Measurements from ENCODE around the gene HYAL3. TPM values are rescaled to one million over a fixed set of nuclear protein-coding genes. Genes with fewer than 3 reads are reported as not detected.

The HYAL3 gene
- total and polyA plus RNA-seq, 2 of the 13 experiments (the other 11 are each of a cell fraction or from before 2014, with no cell fraction given), result 5.5 to 10.4 TPM

- TF ChIP-seq MIXL1 (CRISPR knock-in tag; IDR thresholded peaks at IDR 0.05) (0 out of 2 replicates have a peak, but pooled peaks have one; percentile 35), RFXANK (CRISPR knock-in tag; IDR thresholded peaks at IDR 0.05) (peak; percentile 47; the same call in 1 of the 2 replicates), ZBTB14 (CRISPR knock-in tag; IDR thresholded peaks at IDR 0.05) (peak; percentile 79), AHR (CRISPR knock-in tag; IDR thresholded peaks at IDR 0.05) (no peak), CHD2 (IDR thresholded peaks at IDR 0.05; ENCODE audit: low read depth, low read length) (peak; percentile 74; the same call in 1 of the 2 replicates), MAFK (conservative IDR thresholded peaks at IDR 0.05 in 1 of 2, IDR thresholded peaks at IDR 0.05 in 1 of 2; ENCODE audit: low read length in 2 of 2) (no peak), ZNF543 (CRISPR knock-in tag; IDR thresholded peaks at IDR 0.05) (no peak), GATAD2A (CRISPR knock-in tag; IDR thresholded peaks at IDR 0.05) (no peak; the same call in 1 of the 2 replicates), HOXA9 (CRISPR knock-in tag; IDR thresholded peaks at IDR 0.05; ENCODE audit: borderline replicate concordance) (no peak), NCOR1 (IDR thresholded peaks at IDR 0.05; ENCODE audit: borderline replicate concordance, low read length) (peak; percentile 51; the same call in 1 of the 2 replicates), ZNF605 (CRISPR knock-in tag; IDR thresholded peaks at IDR 0.05) (no peak; the same call in 1 of the 2 replicates)
Observed at GRCh38 chr3:50292159-50293078, 6.8 kb downstream of the HYAL3 start, which contains the start of gene IFRD2 (continued).

- ChIA-PET CTCF (ENCODE audit: low intra/inter-chr PET ratio, low total read pairs) (no interaction called here), POLR2A (no interaction called here)
- Histone ChIP-seq H4K20me1 (ENCODE audit: insufficient read depth, low read length) (no peaks in the 10 kb centered on the region), H3K27me3 (ENCODE audit: control insufficient read depth in 1 of 2, insufficient read depth in 2 of 2, low read length in 2 of 2) (no peaks in the 10 kb centered on the region), H3K9ac (ENCODE audit: insufficient read depth, low read depth, low read length) (no peak overlapping the region), H3K4me1 (ENCODE audit: insufficient read depth, low read length) (peaks cover 28% of the 10 kb centered on the region), H3K36me3 (replicated peaks in 1 of 2; ENCODE audit: control insufficient read depth in 1 of 2, insufficient read depth in 2 of 2, low read length in 2 of 2) (peaks cover 22 to 40% of the 10 kb centered on the region in 2 experiments), H3K4me2 (ENCODE audit: low read depth, low read length) (no peak overlapping the region), H3K9me3 (ENCODE audit: low read length) (no peaks in the 10 kb centered on the region), H3K4me3 (replicated peaks in 1 of 3; ENCODE audit: insufficient read depth in 1 of 3, low read depth in 2 of 3, low read length in 3 of 3) (no peak overlapping the region), H3K27ac (ENCODE audit: extremely low read length, insufficient read depth, low read length) (no peak overlapping the region), H3K79me2 (ENCODE audit: insufficient read depth, low read length) (peaks cover 15% of the 10 kb centered on the region), H2AFZ (ENCODE audit: low read length) (no peak overlapping the region)
- no peak for FAIRE-seq
- 98% methylated on average over 6 of the region's 16 CpGs for WGBS (ENCODE audit: low lambda C conversion rate)
- in situ Hi-C loops (cut with HindIII; ENCODE audit: extremely low pct_ligation_motif_present, low pct_unique_long_range_greater_than_20kb) (no loop called here), intact Hi-C loops (cut with micrococcal nuclease; ENCODE audit: unreplicated experiment) (no loop called here)
- no peak for DNase-seq (ENCODE audit: low spot score)
- ATAC-seq, result no peak
- TF ChIP-seq ARID4A (CRISPR knock-in tag; IDR thresholded peaks at IDR 0.05; ENCODE audit: borderline replicate concordance) (0 out of 2 replicates have a peak, but pooled peaks have one; percentile 31), HES4 (CRISPR knock-in tag; IDR thresholded peaks at IDR 0.05; ENCODE audit: borderline replicate concordance) (no peak), USF2 (IDR thresholded peaks at IDR 0.05; ENCODE audit: low read depth, low read length) (no peak), USF2 (CRISPR knock-in tag; IDR thresholded peaks at IDR 0.05; ENCODE audit: borderline replicate concordance) (no peak)
- BruUV-seq (replicated peaks), result no TSS peak
Observed at GRCh38 chr3:50290161-50290641, 9.0 kb downstream of the HYAL3 start.
